Right renal pelvis (tissue), 4 donors: ENCODE measurements around the gene SMO. TPM values are rescaled to one million over a fixed set of nuclear protein-coding genes. Genes with fewer than 3 reads are reported as not detected.
"Not testable (repeated sequence)": the region's sequence is repeated elsewhere in the genome, so short reads cannot be mapped to it uniquely, and the experiment has no call there.

Experiments used
- DNase-seq, 4 donors: peaks; one replicate each; pipeline ENCODE4 v3.0.0-alpha.2; 2013; ENCODE audit warnings: low read depth in 4 of 4, low spot score in 3 of 4, missing footprints in 1 of 4
- polyA plus RNA-seq, 4 donors: library from polyadenylated mRNA; unstranded; fragments of 120-200 nt; gene quantifications; one replicate each; pipeline ENCODE4 v1.2.1, GENCODE V29; 2013; ENCODE audit not compliant: insufficient read length in 4 of 4

SMO gene
- polyA plus RNA-seq, 4 donors, result 100 to 126 (median 109) TPM

GRCh38 chr7:129227646-129228578 lies 39.5 kb downstream of the SMO start:
- DNase-seq, result no peak

GRCh38 chr7:129228633-129229032 lies 40.2 kb downstream of the SMO start:
- no peak for DNase-seq

- no peak for DNase-seq
These were observed 43.2 kb downstream of the SMO start for GRCh38 chr7:129231666-129232065.

- no peak for DNase-seq
These were observed 50.1 kb downstream of the SMO start for GRCh38 chr7:129238546-129238945.

- DNase-seq, result no peak
These were observed 51.8 kb downstream of the SMO start for GRCh38 chr7:129240119-129240820.

GRCh38 chr7:129244220-129244619 lies 55.8 kb downstream of the SMO start:
- DNase-seq, result no peak

- no peak for DNase-seq
These were observed 57.1 kb downstream of the SMO start for GRCh38 chr7:129245533-129245932.

GRCh38 chr7:129247087-129247486 lies 58.7 kb downstream of the SMO start:
- DNase-seq, result no peak

GRCh38 chr7:129252128-129252527 lies 63.7 kb downstream of the SMO start:
- no peak for DNase-seq

- DNase-seq, result not testable (repeated sequence)
These were observed 64.2 kb downstream of the SMO start for GRCh38 chr7:129252603-129253002.

GRCh38 chr7:129255800-129256199 lies 67.4 kb downstream of the SMO start:
- DNase-seq, result no peak

GRCh38 chr7:129256221-129256620 lies 67.8 kb downstream of the SMO start:
- no peak for DNase-seq

GRCh38 chr7:129257168-129257567 lies 68.7 kb downstream of the SMO start:
- DNase-seq, result no peak

- no peak for DNase-seq
These were observed 70.4 kb downstream of the SMO start for GRCh38 chr7:129258649-129259389.

GRCh38 chr7:129262324-129262723 lies 73.9 kb downstream of the SMO start:
- no peak for DNase-seq

Other genes starting within 250 kb of the SMO start
- gene TNPO3, start 133.5 kb upstream of the SMO start, polyA plus RNA-seq, result 10 to 100 TPM; 42.9 to 45.3 (median 43.7) TPM
- 10 to 100 TPM; 64.4 to 77.0 (median 72.6) TPM for gene TSPAN33, start 43.9 kb upstream of the SMO start, polyA plus RNA-seq
- gene AHCYL2, start 36.4 kb downstream of the SMO start, polyA plus RNA-seq, result 10 to 100 TPM; 24.3 to 29.9 (median 28.4) TPM
- 1 to 10 TPM; 2.8 to 3.0 (median 2.9) TPM for gene STRIP2, start 245.8 kb downstream of the SMO start, polyA plus RNA-seq